Heart left ventricle (tissue), 16 donors: ENCODE data around the gene IGFBP2. TPM values are rescaled to one million over a fixed set of nuclear protein-coding genes. Genes with fewer than 3 reads are reported as not detected.

Source experiments
- ATAC-seq, 4 donors: fragments of 200-7000 bp; cut with Tn5 transposase; one replicate each; pipeline ENCODE4 v1.9.1; 2020 to 2022; ENCODE audit warnings: moderate library complexity in 4 of 4, mild to moderate bottlenecking in 3 of 4, moderate number of reproducible peaks in 1 of 4
- DNase-seq, 5 donors: peaks; one replicate each; pipeline ENCODE4 v3.0.0-alpha.2; 2020
- H3K27ac ChIP-seq, 12 donors: fragments of 200-600 bp; sonication (generic) in 4 of 12; one replicate each; pipeline versions ENCODE4 v1.5.0 to v1.8.0; 2016 to 2022; ENCODE audit warnings: mild to moderate bottlenecking in 2 of 12
- H3K27me3 ChIP-seq, 9 donors: fragments of 200-600 bp; sonication (generic) in 2 of 9; one replicate each; pipeline versions ENCODE4 v1.5.1 to v1.8.0; 2016 to 2022; ENCODE audit warnings: mild to moderate bottlenecking in 3 of 9
- H3K36me3 ChIP-seq, 9 donors: fragments of 200-600 bp; sonication (generic) in 2 of 9; one replicate each; pipeline versions ENCODE4 v1.5.0 to v1.8.0; 2018 to 2022; ENCODE audit warnings: mild to moderate bottlenecking in 2 of 9
- H3K4me1 ChIP-seq, 12 donors: fragments of 200-600 bp; sonication (generic) in 4 of 12; one replicate each; pipeline versions ENCODE4 v1.5.0 to v1.8.0; 2016 to 2022; ENCODE audit warnings: mild to moderate bottlenecking in 3 of 12
- H3K4me3 ChIP-seq, 12 donors: fragments of 200-600 bp; sonication (generic) in 4 of 12; one replicate each; pipeline versions ENCODE4 v1.5.0 to v1.8.0; 2017 to 2022; ENCODE audit warnings: mild to moderate bottlenecking in 9 of 12, moderate library complexity in 4 of 12
- H3K9me3 ChIP-seq, 12 donors: fragments of 200-600 bp; sonication (generic) in 4 of 12; one replicate each; pipeline versions ENCODE4 v1.5.0 to v1.8.0; 2016 to 2022; ENCODE audit warnings: mild to moderate bottlenecking in 1 of 12
- POLR2A ChIP-seq, 2 donors: fragments of 450-650 bp; IDR thresholded peaks; one replicate each; pipeline ENCODE4 v1.6.1; 2017; ENCODE audit warnings: antibody characterized with exemption in 2 of 2, mild to moderate bottlenecking in 2 of 2, moderate library complexity in 2 of 2
- WGBS, 4 donors: extraction: QIAGEN DNeasy Blood & Tissue Kit in 2 of 4; methylation state at CpG; one replicate each; pipeline versions ENCODE4 v1.1.5 to v1.1.7; 2013 to 2018; 5-methylcytosine and 5-hydroxymethylcytosine counted together
- intact Hi-C, 10 donors: fragments of 100-400 bp; cut with DNase I; formaldehyde crosslinking; loops; one replicate each; pipeline versions ENCODE4 v1.11.1 to v1.14.2; 2022
- polyA plus RNA-seq, 2 donors: library from polyadenylated mRNA; stranded (reverse); fragments of 200-250 nt; gene quantifications; one replicate each; pipeline ENCODE4 v1.2.3, GENCODE V29; 2013
- total RNA-seq, 9 donors: library from RNA; depleted of rRNA in 2 of 9; stranded (reverse); fragments of >200 nt in 2 of 9; fragmentation: NEBNext Ultra II Directional in 3 of 9; extraction: Animal tissue kit (Norgen Biotek cat#: 25700) in 3 of 9; gene quantifications; one replicate each; pipeline versions ENCODE4 v1.1.0 to v1.2.4, GENCODE V29; 2016 to 2023
- TF ChIP-seq, protein P1 (sequence below), 12 donors: fragments of 200-600 bp; sonication (generic) in 4 of 12; IDR thresholded peaks; one replicate each; pipeline versions ENCODE4 v1.5.0 to v1.8.0; 2018 to 2022; ENCODE audit warnings: antibody characterized with exemption in 12 of 12, mild to moderate bottlenecking in 5 of 12
- donor health status: ischemic (EF 13 %, LVEDD 7.1; RV severe dilation, severe dysfunction).
- donor health status: healthy with polysubstance abuse.
- donor health status: DM: no; HTN: yes; CAD: no.
- donor health status: DM: no; HTN: no; CAD: no.
- donor health status: ischemic (EF 25% LVEDD 6.9; RV normal size, moderate dysfunction).
- donor health status: ischemic (EF 25% LVEDD 5.7; RV mildly dilated, moderate dysfunction).
- donor health status: healthy.
- donor health status: DM: yes; HTN: yes; CAD: no.
- donor health status: ischemic (EF 35%, LVEDD 5.7; RV mildly dilated, moderate dysfunction).
- donor health status: nonischemic (EF 11% LVEDD 7.7; RV severe dilation, severe dysfunction).
- donor health status: DM: yes; HTN: yes; CAD: no.
- donor health status: PGD.
- donor health status: ischemic (EF 29% LVEDD 5.4; RV normal size, mild dysfunction).
- donor health status: nonischemic (EF 23%, LVEDD 6.1; RV moderate dilation, normal function).

IGFBP2 gene
- total and polyA plus RNA-seq, 11 donors, result 57.2 to 326 (median 113) TPM

DNA sequence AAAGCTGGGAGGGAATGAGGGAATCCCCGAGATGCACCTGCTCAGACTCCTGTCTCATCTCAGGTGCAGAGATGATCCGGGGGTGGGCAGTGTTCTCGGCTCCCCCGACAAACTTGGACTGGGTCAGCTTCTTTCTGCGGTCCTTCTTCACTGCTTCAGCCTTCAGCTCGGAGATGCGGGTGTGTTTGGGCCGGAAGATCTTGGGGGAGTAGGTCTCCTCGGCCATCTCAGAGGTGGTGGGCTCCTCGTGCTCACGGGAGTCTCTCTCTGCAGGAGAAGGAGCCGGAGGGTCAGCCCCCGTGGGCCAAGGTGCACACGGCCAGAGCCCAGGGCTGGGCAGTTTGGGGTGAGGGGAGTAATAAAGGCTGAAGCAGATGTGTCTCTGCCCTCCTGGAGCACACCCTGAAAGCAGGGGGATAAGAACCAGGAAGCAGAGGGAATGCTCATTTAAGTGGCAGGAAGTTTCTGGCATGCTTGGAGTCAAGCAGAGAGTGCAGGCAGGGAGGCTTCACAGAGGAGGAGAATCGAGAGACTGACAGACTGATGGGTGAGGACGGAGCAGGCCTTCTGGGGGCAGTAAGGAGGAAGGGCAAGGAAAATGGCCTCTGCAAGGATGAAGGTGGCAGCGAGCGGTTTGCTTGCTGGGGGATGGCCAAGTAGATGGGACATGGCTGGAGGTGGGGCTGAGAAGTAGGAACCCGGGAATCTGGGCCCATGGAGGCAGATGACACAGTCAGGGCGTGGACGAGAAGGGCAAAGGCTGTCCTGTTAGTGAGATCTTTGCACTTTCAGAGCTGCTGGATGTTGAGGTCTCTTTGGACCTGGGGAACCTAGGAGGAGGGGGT lies 45.8 kb downstream of the IGFBP2 start:
- no peak overlapping the region for H3K4me3 ChIP-seq
- H3K36me3 ChIP-seq, result peaks cover 0 to 75% (median 35%) of the 10 kb centered on the region in 9 donors
- 82 to 85% (median 83%) methylated on average over 21 of the region's 21 CpGs for WGBS, 4 donors
- H3K27ac ChIP-seq, result peak overlapping the region; percentile 73 to 96 (median 88)
- no peaks in the 10 kb centered on the region for H3K27me3 ChIP-seq
- TF ChIP-seq, protein P1, sequence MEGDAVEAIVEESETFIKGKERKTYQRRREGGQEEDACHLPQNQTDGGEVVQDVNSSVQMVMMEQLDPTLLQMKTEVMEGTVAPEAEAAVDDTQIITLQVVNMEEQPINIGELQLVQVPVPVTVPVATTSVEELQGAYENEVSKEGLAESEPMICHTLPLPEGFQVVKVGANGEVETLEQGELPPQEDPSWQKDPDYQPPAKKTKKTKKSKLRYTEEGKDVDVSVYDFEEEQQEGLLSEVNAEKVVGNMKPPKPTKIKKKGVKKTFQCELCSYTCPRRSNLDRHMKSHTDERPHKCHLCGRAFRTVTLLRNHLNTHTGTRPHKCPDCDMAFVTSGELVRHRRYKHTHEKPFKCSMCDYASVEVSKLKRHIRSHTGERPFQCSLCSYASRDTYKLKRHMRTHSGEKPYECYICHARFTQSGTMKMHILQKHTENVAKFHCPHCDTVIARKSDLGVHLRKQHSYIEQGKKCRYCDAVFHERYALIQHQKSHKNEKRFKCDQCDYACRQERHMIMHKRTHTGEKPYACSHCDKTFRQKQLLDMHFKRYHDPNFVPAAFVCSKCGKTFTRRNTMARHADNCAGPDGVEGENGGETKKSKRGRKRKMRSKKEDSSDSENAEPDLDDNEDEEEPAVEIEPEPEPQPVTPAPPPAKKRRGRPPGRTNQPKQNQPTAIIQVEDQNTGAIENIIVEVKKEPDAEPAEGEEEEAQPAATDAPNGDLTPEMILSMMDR (IDR thresholded peaks at IDR 0.05), result no peak
- TF ChIP-seq POLR2A (IDR thresholded peaks at IDR 0.05), result no peak
- ATAC-seq (peak in 1 of 4 donors; percentile 1), DNase-seq (peak in 1 of 5 donors; percentile 16)
- no peaks in the 10 kb centered on the region for H3K9me3 ChIP-seq
- intact Hi-C loops, result no loop called here
- peaks cover 2 to 61% (median 40%) of the 10 kb centered on the region in 12 donors for H3K4me1 ChIP-seq

DNA sequence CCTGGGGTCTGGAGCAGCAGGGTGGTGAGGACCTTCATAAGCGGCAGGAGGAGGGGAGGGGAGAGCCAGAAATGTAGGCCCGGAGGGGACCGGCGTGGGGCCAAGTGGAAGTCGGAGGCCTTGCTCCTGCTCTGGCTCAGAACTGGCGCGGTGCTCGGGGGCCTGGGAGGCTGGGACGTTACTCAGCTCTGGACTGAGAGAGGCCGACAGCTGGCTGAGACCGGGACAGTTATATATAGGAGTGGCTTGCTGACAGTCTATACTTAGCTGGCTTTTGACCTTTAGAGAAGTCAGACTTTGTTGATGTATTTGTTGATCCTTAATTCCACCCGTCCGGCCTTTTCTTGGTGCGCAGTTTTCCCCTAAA lies 46.4 kb downstream of the IGFBP2 start:
- Histone ChIP-seq H3K36me3 (peaks cover 0 to 76% (median 35%) of the 10 kb centered on the region in 9 donors), H3K9me3 (no peaks in the 10 kb centered on the region), H3K27me3 (no peaks in the 10 kb centered on the region), H3K4me3 (no peak overlapping the region), H3K4me1 (peaks cover 8 to 67% (median 46%) of the 10 kb centered on the region in 12 donors), H3K27ac (peak overlapping the region; percentile 73 to 96 (median 88))
- ATAC-seq, result peak; percentile 85 to 90 (median 88)
- intact Hi-C loops, result loop anchor here (5.0 to 10.0 kb wide), 7 partner anchors 488 to 1078 kb away; no protein-coding TSS in a partner anchor
- 34 to 56% (median 41%) methylated on average over 14 of the region's 14 CpGs for WGBS, 4 donors
- DNase-seq, result peak; percentile 86 to 94 (median 91)
- no peak for TF ChIP-seq POLR2A (IDR thresholded peaks at IDR 0.05)
- TF ChIP-seq, protein P1 (IDR thresholded peaks at IDR 0.05), result no peak

GRCh38 chr2:216680951-216681629 lies 47.9 kb downstream of the IGFBP2 start:
- DNase-seq (no peak), ATAC-seq (no peak)
- intact Hi-C loops, result loop anchor here (5.0 to 10.0 kb wide), 7 partner anchors 486 to 1076 kb away; no protein-coding TSS in a partner anchor
- Histone ChIP-seq H3K4me3 (no peak overlapping the region), H3K27ac (peak overlapping the region; percentile 73 to 96 (median 88)), H3K27me3 (no peaks in the 10 kb centered on the region), H3K9me3 (no peaks in the 10 kb centered on the region), H3K4me1 (peaks cover 8 to 82% (median 51%) of the 10 kb centered on the region in 12 donors), H3K36me3 (peaks cover 0 to 63% (median 22%) of the 10 kb centered on the region in 9 donors)
- TF ChIP-seq, protein P1 (IDR thresholded peaks at IDR 0.05), result no peak
- WGBS, 4 donors, result 80 to 89% (median 81%) methylated on average over 10 of the region's 10 CpGs

DNA sequence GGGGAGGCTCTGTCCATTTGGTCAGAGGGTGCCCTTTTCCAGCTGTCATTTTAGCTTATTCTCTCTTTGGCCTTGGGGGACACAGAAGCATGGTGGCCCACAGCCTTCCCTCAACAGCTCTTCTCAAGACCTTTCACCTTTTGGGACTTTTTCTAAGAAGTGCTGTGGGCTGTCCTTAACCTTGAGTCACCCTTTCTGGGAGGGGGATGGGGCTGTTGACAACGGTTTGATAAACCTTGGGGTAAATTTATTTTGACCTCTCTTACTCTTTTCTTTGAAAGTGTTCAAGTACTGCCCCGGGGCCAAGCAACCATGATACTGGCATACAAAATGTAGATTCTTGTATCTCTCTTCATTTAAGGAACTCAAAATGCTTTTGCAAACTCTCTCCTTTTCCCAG lies 48.5 kb downstream of the IGFBP2 start:
- intact Hi-C loops, result loop anchor here (2.0 to 10.0 kb wide), 8 partner anchors 486 to 1076 kb away; no protein-coding TSS in a partner anchor
- H3K4me3 ChIP-seq, result no peak overlapping the region
- TF ChIP-seq, protein P1 (IDR thresholded peaks at IDR 0.05), result no peak
- H3K27ac ChIP-seq, result peak overlapping the region in 11 of 12 donors; percentile 51 to 96 (median 88)
- DNase-seq, result no peak
- H3K9me3 ChIP-seq, result no peaks in the 10 kb centered on the region
- peaks cover 8 to 88% (median 53%) of the 10 kb centered on the region in 12 donors for H3K4me1 ChIP-seq
- H3K36me3 ChIP-seq, result peaks cover 0 to 58% (median 18%) of the 10 kb centered on the region in 9 donors
- 42 to 50% (median 47%) methylated on average over 2 of the region's 2 CpGs for WGBS, 4 donors
- ATAC-seq, result no peak
- no peaks in the 10 kb centered on the region for H3K27me3 ChIP-seq
